ENCODE results near the gene LPAR1.
"Not testable (repeated sequence)": the region's sequence is repeated elsewhere in the genome, so short reads cannot be mapped to it uniquely, and the experiment has no call there.

LPAR1 gene

GRCh38 chr9:110837401-110838005, 200.8 kb downstream of the LPAR1 start:
- TF ChIP-seq CTCF (conservative IDR thresholded peaks at IDR 0.05): no peak
- TF ChIP-seq ZFX (IDR thresholded peaks at IDR 0.05): no peak
- no peak overlapping the region for H3K27ac ChIP-seq

DNA sequence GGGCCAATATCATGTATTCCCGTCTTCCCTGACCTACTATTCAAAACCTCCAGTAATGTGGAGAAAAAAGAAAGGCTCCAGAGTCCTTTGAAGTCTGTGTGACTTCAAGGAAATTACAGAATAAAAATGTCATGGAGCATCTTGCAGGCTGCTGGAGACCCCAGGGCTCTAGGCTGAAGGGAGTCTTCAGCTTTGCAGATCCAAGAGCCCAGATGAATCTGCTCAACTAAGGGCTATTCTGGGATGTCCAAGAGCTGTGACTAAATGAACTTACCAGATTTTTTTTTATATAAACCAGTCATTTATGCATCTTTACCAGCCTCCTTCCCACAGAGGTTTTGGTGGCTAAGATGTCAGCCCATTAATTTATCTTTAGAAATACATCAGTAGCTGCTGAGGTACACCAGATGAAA, 202.4 kb downstream of the LPAR1 start:
- no peak for TF ChIP-seq CTCF (conservative IDR thresholded peaks at IDR 0.05)
- no peak overlapping the region for H3K27ac ChIP-seq

DNA sequence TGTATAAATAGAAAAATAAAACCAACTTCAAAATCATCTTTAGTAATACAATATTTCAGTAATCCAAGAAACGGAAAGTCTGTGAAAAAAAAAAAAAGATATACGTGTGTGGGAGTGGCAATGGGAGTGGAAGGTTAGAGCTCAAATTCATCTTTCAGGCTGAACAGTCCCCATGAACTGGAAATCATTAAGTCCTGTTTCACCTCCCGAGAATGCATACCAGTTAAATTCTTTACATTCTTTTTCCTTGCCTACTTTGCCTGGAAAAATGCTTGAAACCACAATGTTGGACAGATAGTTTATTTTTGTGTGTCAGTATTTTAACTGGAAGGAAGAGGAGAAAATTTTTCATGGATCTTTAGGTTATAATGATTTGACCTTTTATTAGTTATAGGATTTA, 202.9 kb downstream of the LPAR1 start:
- TF ChIP-seq ZFX (IDR thresholded peaks at IDR 0.05): no peak
- no peak for TF ChIP-seq CTCF (conservative IDR thresholded peaks at IDR 0.05)
- H3K27ac ChIP-seq: no peak overlapping the region

GRCh38 chr9:110832926-110833325, 205.3 kb downstream of the LPAR1 start:
- TF ChIP-seq ZFX (IDR thresholded peaks at IDR 0.05): no peak
- no peak for TF ChIP-seq CTCF (conservative IDR thresholded peaks at IDR 0.05)
- H3K27ac ChIP-seq: no peak overlapping the region

DNA sequence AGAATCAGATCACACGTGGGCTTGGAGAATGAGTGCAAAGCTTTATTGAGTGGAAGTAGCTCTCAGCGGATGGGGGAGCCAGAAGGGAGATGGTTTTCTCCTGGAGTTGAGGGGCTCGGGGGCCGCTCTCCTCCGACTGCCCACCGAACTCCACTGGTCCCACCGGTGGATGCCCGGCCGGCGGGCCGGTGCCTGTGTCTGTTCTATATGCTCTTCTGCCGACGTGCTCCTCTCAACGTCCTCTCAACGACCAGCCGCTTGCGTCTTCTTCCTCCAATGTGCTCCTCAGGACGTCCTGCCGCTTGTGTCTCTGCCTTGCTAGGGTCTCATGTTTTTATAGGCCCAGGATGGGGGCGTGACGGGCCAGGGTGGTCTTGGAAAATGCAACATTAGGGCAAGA, 207.8 kb downstream of the LPAR1 start:
- TF ChIP-seq ZFX (IDR thresholded peaks at IDR 0.05): no peak
- no peak for TF ChIP-seq CTCF (conservative IDR thresholded peaks at IDR 0.05)
- H3K27ac ChIP-seq: no peak overlapping the region

- no peak overlapping the region for H3K27ac ChIP-seq
- no peak for TF ChIP-seq ZFX (IDR thresholded peaks at IDR 0.05)
- no peak for TF ChIP-seq CTCF (conservative IDR thresholded peaks at IDR 0.05)
These were observed 210.0 kb downstream of the LPAR1 start for GRCh38 chr9:110828264-110828663.

- H3K27ac ChIP-seq: not testable (repeated sequence)
These were observed 211.9 kb downstream of the LPAR1 start for GRCh38 chr9:110826400-110826799.

DNA sequence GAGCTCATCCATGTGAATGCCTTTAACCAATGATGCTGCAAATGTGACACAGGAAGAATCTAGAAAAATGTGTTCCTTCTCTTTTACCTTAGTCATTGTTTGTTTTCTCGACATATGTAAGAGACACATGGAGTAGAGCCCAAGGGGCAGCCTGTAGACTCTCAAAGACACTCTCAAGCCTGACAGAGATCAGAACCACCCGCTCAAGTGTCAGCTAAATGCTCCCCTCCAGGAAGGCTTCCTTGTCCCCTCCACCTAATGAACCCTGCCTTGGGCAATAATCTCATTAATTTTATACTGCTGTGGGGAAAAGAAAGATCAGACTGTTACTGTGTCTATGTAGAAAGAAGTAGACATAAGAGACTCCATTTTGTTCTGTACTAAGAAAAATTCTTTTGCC, 212.3 kb downstream of the LPAR1 start:
- H3K27ac ChIP-seq: no peak overlapping the region
- TF ChIP-seq ZFX (IDR thresholded peaks at IDR 0.05): no peak
- no peak for TF ChIP-seq CTCF (conservative IDR thresholded peaks at IDR 0.05)

GRCh38 chr9:110825129-110825528, 213.1 kb downstream of the LPAR1 start:
- not testable (repeated sequence) for H3K27ac ChIP-seq
